HG03442 (cell line): ENCODE measurements around the gene ADORA2B.

Experiments used
- ATAC-seq: cut with Tn5 transposase; IDR thresholded peaks from one replicate; pipeline ENCODE4 v1.9.1; 2021; ENCODE audit warnings: mild to moderate bottlenecking, moderate library complexity; ENCODE audit not compliant: unreplicated experiment

Gene ADORA2B

GRCh38 chr17:15952916-15953790 is 8.2 kb downstream of the ADORA2B start:
- ATAC-seq: no peak

GRCh38 chr17:15954222-15954621 is 9.3 kb downstream of the ADORA2B start:
- no peak for ATAC-seq

GRCh38 chr17:15955793-15956541 is 11.0 kb downstream of the ADORA2B start:
- ATAC-seq: no peak

GRCh38 chr17:15957206-15957605 is 12.3 kb downstream of the ADORA2B start:
- ATAC-seq: no peak

GRCh38 chr17:15957608-15958307 is 12.8 kb downstream of the ADORA2B start:
- ATAC-seq: no peak

- ATAC-seq: no peak
Observed at GRCh38 chr17:15958484-15958854, 13.5 kb downstream of the ADORA2B start.

- ATAC-seq: no peak
Observed at GRCh38 chr17:15963670-15964110, 18.8 kb downstream of the ADORA2B start.

- no peak for ATAC-seq
Observed at GRCh38 chr17:15965528-15965927, 20.6 kb downstream of the ADORA2B start.

GRCh38 chr17:15966183-15966878 is 21.4 kb downstream of the ADORA2B start:
- ATAC-seq: no peak

- no peak for ATAC-seq
Observed at GRCh38 chr17:15966879-15967248, 21.9 kb downstream of the ADORA2B start.

GRCh38 chr17:15967706-15968399 is 22.9 kb downstream of the ADORA2B start:
- ATAC-seq: no peak

- no peak for ATAC-seq
Observed at GRCh38 chr17:15969463-15969862, 24.5 kb downstream of the ADORA2B start.

- ATAC-seq: no peak
Observed at GRCh38 chr17:15970500-15970899, 25.6 kb downstream of the ADORA2B start.

GRCh38 chr17:15971098-15971678 is 26.3 kb downstream of the ADORA2B start:
- no peak for ATAC-seq

- ATAC-seq: no peak
Observed at GRCh38 chr17:15971882-15972281, 27.0 kb downstream of the ADORA2B start.

- no peak for ATAC-seq
Observed at GRCh38 chr17:15972497-15972951, 27.6 kb downstream of the ADORA2B start.

GRCh38 chr17:15973016-15973415 is 28.1 kb downstream of the ADORA2B start:
- ATAC-seq: no peak

GRCh38 chr17:15973834-15974233 is 28.9 kb downstream of the ADORA2B start:
- ATAC-seq: no peak

GRCh38 chr17:15977894-15978293 is 33.0 kb downstream of the ADORA2B start:
- ATAC-seq: no peak

GRCh38 chr17:15978606-15979005 is 33.7 kb downstream of the ADORA2B start:
- ATAC-seq: no peak
